Uterus (tissue), 2 donors: ENCODE data around the gene PHLPP1.

ENCODE experiments used
- POLR2A ChIP-seq, 2 donors: fragments of 450-650 bp; IDR thresholded peaks; one replicate each; pipeline ENCODE4 v1.6.1; 2016; ENCODE audit warnings: antibody characterized with exemption in 2 of 2, mild to moderate bottlenecking in 1 of 2, moderate library complexity in 1 of 2
- TF ChIP-seq, protein P1 (sequence below), 4 experiments: fragments of 200-600 bp in 2 of 4; fragments of 450-650 bp in 2 of 4; sonication (generic) in 2 of 4; IDR thresholded peaks; one replicate each; pipeline ENCODE4 v1.5.1; 2016 to 2019; ENCODE audit warnings: antibody characterized with exemption in 4 of 4, mild to moderate bottlenecking in 2 of 4, moderate library complexity in 1 of 4

DNA sequence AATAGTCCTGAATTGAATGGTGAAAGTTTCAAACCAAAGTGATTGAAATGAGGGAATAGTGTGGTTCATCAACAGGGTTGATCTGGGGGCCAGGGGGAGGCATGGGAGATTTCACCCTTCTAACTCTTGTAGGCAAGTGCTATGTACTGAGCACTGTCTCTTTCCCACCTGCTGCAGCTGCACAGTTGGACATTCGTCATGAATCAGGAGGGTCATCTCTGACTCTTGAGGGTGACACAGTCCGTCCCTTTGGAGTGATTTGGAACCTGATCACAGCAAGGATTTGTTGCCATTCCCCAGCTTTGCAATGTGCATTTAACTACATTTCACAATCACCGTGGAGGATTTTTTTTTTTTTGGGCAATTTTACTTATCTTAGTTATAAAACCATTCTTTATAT lies 224.6 kb downstream of the PHLPP1 start:
- TF ChIP-seq, protein P1, sequence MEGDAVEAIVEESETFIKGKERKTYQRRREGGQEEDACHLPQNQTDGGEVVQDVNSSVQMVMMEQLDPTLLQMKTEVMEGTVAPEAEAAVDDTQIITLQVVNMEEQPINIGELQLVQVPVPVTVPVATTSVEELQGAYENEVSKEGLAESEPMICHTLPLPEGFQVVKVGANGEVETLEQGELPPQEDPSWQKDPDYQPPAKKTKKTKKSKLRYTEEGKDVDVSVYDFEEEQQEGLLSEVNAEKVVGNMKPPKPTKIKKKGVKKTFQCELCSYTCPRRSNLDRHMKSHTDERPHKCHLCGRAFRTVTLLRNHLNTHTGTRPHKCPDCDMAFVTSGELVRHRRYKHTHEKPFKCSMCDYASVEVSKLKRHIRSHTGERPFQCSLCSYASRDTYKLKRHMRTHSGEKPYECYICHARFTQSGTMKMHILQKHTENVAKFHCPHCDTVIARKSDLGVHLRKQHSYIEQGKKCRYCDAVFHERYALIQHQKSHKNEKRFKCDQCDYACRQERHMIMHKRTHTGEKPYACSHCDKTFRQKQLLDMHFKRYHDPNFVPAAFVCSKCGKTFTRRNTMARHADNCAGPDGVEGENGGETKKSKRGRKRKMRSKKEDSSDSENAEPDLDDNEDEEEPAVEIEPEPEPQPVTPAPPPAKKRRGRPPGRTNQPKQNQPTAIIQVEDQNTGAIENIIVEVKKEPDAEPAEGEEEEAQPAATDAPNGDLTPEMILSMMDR (IDR thresholded peaks at IDR 0.05), result no peak
- no peak for TF ChIP-seq POLR2A (IDR thresholded peaks at IDR 0.05)
